NCI-H1417 treated with DMSO at 0.1 percent for 48 hours (cell line): ENCODE results near the gene MED12L.
"Not testable (repeated sequence)": the region's sequence is repeated elsewhere in the genome, so short reads cannot be mapped to it uniquely, and the experiment has no call there.

ENCODE experiments used
- DNase-seq: peaks from one replicate; lab custom pipeline; 2025; lab: John Stamatoyannopoulos, UW

Gene MED12L

GRCh38 chr3:151382671-151383070, 297.2 kb downstream of the MED12L start:
- no peak for DNase-seq

- DNase-seq = no peak
Observed at GRCh38 chr3:151383111-151383510, 297.6 kb downstream of the MED12L start.

- no peak for DNase-seq
Observed at GRCh38 chr3:151383956-151384355, 298.5 kb downstream of the MED12L start.

GRCh38 chr3:151384741-151385174, 299.3 kb downstream of the MED12L start, which contains the start of gene P2RY12:
Gene P2RY12, minus strand, starts transcription at chr3:151384753. Its CDS starts 45,908 bp downstream, at chr3:151338845.
- no peak for DNase-seq

- DNase-seq = no peak
Observed at GRCh38 chr3:151386056-151386455, 300.6 kb downstream of the MED12L start.

GRCh38 chr3:151387432-151387831, 302.0 kb downstream of the MED12L start:
- no peak for DNase-seq

- DNase-seq = no peak
Observed at GRCh38 chr3:151387842-151388241, 302.4 kb downstream of the MED12L start.

- DNase-seq = no peak
Observed at GRCh38 chr3:151391720-151392119, 306.3 kb downstream of the MED12L start.

GRCh38 chr3:151392191-151392590, 306.7 kb downstream of the MED12L start:
- not testable (repeated sequence) for DNase-seq

- DNase-seq = no peak
Observed at GRCh38 chr3:151393146-151393830, 307.8 kb downstream of the MED12L start.

GRCh38 chr3:151393941-151394340, 308.5 kb downstream of the MED12L start:
- DNase-seq = no peak

GRCh38 chr3:151394611-151395010, 309.1 kb downstream of the MED12L start:
- no peak for DNase-seq

- no peak for DNase-seq
Observed at GRCh38 chr3:151395806-151396205, 310.3 kb downstream of the MED12L start.

- DNase-seq = no peak
Observed at GRCh38 chr3:151398895-151399294, 313.4 kb downstream of the MED12L start.

- DNase-seq = no peak
Observed at GRCh38 chr3:151400341-151400740, 314.9 kb downstream of the MED12L start.

GRCh38 chr3:151402349-151402748, 316.9 kb downstream of the MED12L start:
- no peak for DNase-seq

GRCh38 chr3:151403246-151403645, 317.8 kb downstream of the MED12L start:
- DNase-seq = no peak

- no peak for DNase-seq
Observed at GRCh38 chr3:151404316-151404715, 318.9 kb downstream of the MED12L start.

- DNase-seq = no peak
Observed at GRCh38 chr3:151407928-151408327, 322.5 kb downstream of the MED12L start.

- DNase-seq = no peak
Observed at GRCh38 chr3:151410891-151411559, 325.6 kb downstream of the MED12L start.

- no peak for DNase-seq
Observed at GRCh38 chr3:151412989-151413388, 327.5 kb downstream of the MED12L start.

- DNase-seq = no peak
Observed at GRCh38 chr3:151415289-151415688, 329.8 kb downstream of the MED12L start.

- DNase-seq = no peak
Observed at GRCh38 chr3:151419806-151420205, 334.3 kb downstream of the MED12L start.

GRCh38 chr3:151421938-151422337, 336.5 kb downstream of the MED12L start:
- no peak for DNase-seq
